Measurements from ENCODE around the gene DHRS1.

The DHRS1 gene

GRCh38 chr14:24255931-24256711 lies 43.5 kb downstream of the DHRS1 start:
- intact Hi-C loops (cut with DNase I): no loop called here
- DNase-seq: peak in 3 of 10 donors; percentile 47 to 62 (median 58)

- intact Hi-C loops (cut with DNase I): no loop called here
- DNase-seq: peak in 2 of 10 donors; percentile 23 to 34
Measured at GRCh38 chr14:24255438-24255837, 44.1 kb downstream of the DHRS1 start.

GRCh38 chr14:24254630-24255392 lies 44.8 kb downstream of the DHRS1 start:
- intact Hi-C loops (cut with DNase I): no loop called here

GRCh38 chr14:24253936-24254335 lies 45.6 kb downstream of the DHRS1 start:
- peak in 2 of 10 donors; percentile 30 to 50 for DNase-seq
- intact Hi-C loops (cut with DNase I): no loop called here

More at GRCh38 chr14:24254630-24255392, 44.8 kb downstream of the DHRS1 start:
- DNase-seq: peak in 3 of 10 donors; percentile 23 to 71 (median 63)

- DNase-seq: peak in 3 of 10 donors; percentile 11 to 72 (median 48)
- intact Hi-C loops (cut with DNase I): no loop called here
Measured at GRCh38 chr14:24252289-24253124, 47.1 kb downstream of the DHRS1 start.

GRCh38 chr14:24251880-24252288 lies 47.7 kb downstream of the DHRS1 start:
- DNase-seq: no peak
- intact Hi-C loops (cut with DNase I): no loop called here

GRCh38 chr14:24250354-24250753 lies 49.2 kb downstream of the DHRS1 start:
- peak in 1 of 10 donors; percentile 24 for DNase-seq
- intact Hi-C loops (cut with DNase I): no loop called here

GRCh38 chr14:24249230-24250021 lies 50.2 kb downstream of the DHRS1 start:
- peak in 1 of 10 donors; percentile 37 for DNase-seq
- intact Hi-C loops (cut with DNase I): loop anchor here (10.0 kb wide), 1 partner anchor 185 kb away; no protein-coding TSS in a partner anchor

- peak in 1 of 10 donors; percentile 11 for DNase-seq
- intact Hi-C loops (cut with DNase I): loop anchor here (10.0 kb wide), 1 partner anchor 187 kb away; no protein-coding TSS in a partner anchor
Measured at GRCh38 chr14:24247422-24247821, 52.2 kb downstream of the DHRS1 start.

GRCh38 chr14:24246765-24247212 lies 52.8 kb downstream of the DHRS1 start:
- DNase-seq: peak in 1 of 10 donors; percentile 19
- intact Hi-C loops (cut with DNase I): loop anchor here (10.0 kb wide), 1 partner anchor 188 kb away; no protein-coding TSS in a partner anchor

- intact Hi-C loops (cut with DNase I): loop anchor here (10.0 kb wide), 1 partner anchor 189 kb away; no protein-coding TSS in a partner anchor
- DNase-seq: peak in 1 of 10 donors; percentile 18
Measured at GRCh38 chr14:24245350-24245749, 54.2 kb downstream of the DHRS1 start.

- intact Hi-C loops (cut with DNase I): loop anchor here (2.0 to 10.0 kb wide), 3 partner anchors 27 to 191 kb away; partner anchors contain the start of gene RABGGTA
- DNase-seq: peak in 2 of 10 donors; percentile 10 to 28
Measured at GRCh38 chr14:24243336-24243836, 56.2 kb downstream of the DHRS1 start.

- intact Hi-C loops (cut with DNase I): loop anchor here (1.0 to 10.0 kb wide), 4 partner anchors 10 to 193 kb away; partner anchors contain the start of genes GMPR2, NEDD8 and RABGGTA
- DNase-seq: peak in 8 of 10 donors; percentile 83 to 98 (median 90)
Measured at GRCh38 chr14:24241829-24242443, 57.6 kb downstream of the DHRS1 start.
